Measurements from ENCODE around the gene RPL19. TPM values are rescaled to one million over a fixed set of nuclear protein-coding genes. Genes with fewer than 3 reads are reported as not detected.

The RPL19 gene
- total and polyA plus RNA-seq, 2 experiments from 2014 or later: 1,594 to 2,627 TPM

DNA sequence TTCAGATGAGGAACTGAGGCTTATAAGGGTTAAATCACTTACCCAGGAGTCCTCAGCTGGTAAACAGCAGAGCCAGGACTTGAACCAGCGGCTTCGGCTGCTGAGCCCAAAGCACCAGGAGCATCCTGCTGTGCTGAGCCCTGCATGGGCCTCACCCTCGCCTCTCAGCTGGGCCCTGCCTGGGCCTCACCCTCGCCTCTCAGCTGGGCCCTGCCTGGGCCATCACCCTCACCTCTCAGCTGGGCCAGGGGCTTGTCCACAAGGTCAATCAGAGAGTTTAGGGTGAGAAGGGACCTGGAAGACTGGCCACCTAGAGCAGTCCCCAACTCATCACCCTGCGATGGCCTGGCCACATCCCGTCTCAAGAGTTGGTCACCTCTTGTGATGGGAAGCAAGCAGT is 21.5 kb downstream of the RPL19 start:
- peaks cover 15% of the 10 kb centered on the region for H3K4me1 ChIP-seq (ENCODE audit: insufficient read depth)
- no peaks in the 10 kb centered on the region; the same call in 2 of the 3 replicates for H3K9me3 Mint-ChIP-seq
- DNase-seq (ENCODE audit: low spot score) (no peak), ATAC-seq (no peak)
- H3K36me3 Mint-ChIP-seq (ENCODE audit: low read depth): no peaks in the 10 kb centered on the region; the same call in 2 of the 3 replicates
- no peak overlapping the region for H3K4me2 ChIP-seq
- TF ChIP-seq NANOG (IDR thresholded peaks at IDR 0.05; ENCODE audit: borderline replicate concordance): no peak
- no peak for TF ChIP-seq CREB1 (CRISPR knock-in tag; IDR thresholded peaks at IDR 0.05; ENCODE audit: low read depth)
- TF ChIP-seq JUNB (IDR thresholded peaks at IDR 0.05; ENCODE audit: unreplicated experiment): no peak
- TF ChIP-seq STAT1 (IDR thresholded peaks at IDR 0.05; ENCODE audit: unreplicated experiment): no peak
- TF ChIP-seq EZH2phosphoT487 (IDR thresholded peaks at IDR 0.05; ENCODE audit: unreplicated experiment): no peak
- no peak for TF ChIP-seq ZNF114 (CRISPR knock-in tag; IDR thresholded peaks at IDR 0.05)
- no peak overlapping the region for H3K4me3 ChIP-seq
- no peak overlapping the region for H2AFZ ChIP-seq
- H3K27me3 ChIP-seq (ENCODE audit: insufficient read depth): peaks cover 57% of the 10 kb centered on the region
- H3K9me2 ChIP-seq (ENCODE audit: insufficient read depth): no peaks in the 10 kb centered on the region
- H3K27ac ChIP-seq (ENCODE audit: low read depth): no peak overlapping the region
- H3K36me3 ChIP-seq (ENCODE audit: insufficient read depth): no peaks in the 10 kb centered on the region
- peaks cover 22% of the 10 kb centered on the region for H3K4me1 Mint-ChIP-seq
- H3F3A ChIP-seq (replicated peaks; ENCODE audit: low read depth): 0 out of 2 replicates have a peak, but pooled peaks cover 8% of the 10 kb centered on the region
- H3K4me3 Mint-ChIP-seq: no peak overlapping the region
- H4K20me1 ChIP-seq (replicated peaks; ENCODE audit: insufficient read depth): no peaks in the 10 kb centered on the region
- H3K27ac Mint-ChIP-seq: no peak overlapping the region
- H3K79me2 ChIP-seq (replicated peaks; ENCODE audit: insufficient read depth): no peaks in the 10 kb centered on the region
- peaks cover 55% of the 10 kb centered on the region for H3K27me3 Mint-ChIP-seq (ENCODE audit: insufficient read depth, low read depth, poor library complexity)

GRCh38 chr17:39222151-39222550 is 22.1 kb downstream of the RPL19 start:
- H3F3A ChIP-seq (replicated peaks; ENCODE audit: low read depth): 0 out of 2 replicates have a peak, but pooled peaks cover 8% of the 10 kb centered on the region
- no peaks in the 10 kb centered on the region; the same call in 2 of the 3 replicates for H3K36me3 Mint-ChIP-seq (ENCODE audit: low read depth)
- H3K4me2 ChIP-seq: no peak overlapping the region
- no peaks in the 10 kb centered on the region; the same call in 2 of the 3 replicates for H3K9me3 Mint-ChIP-seq
- H3K27me3 ChIP-seq (ENCODE audit: insufficient read depth): peaks cover 57% of the 10 kb centered on the region
- H3K4me3 ChIP-seq: no peak overlapping the region
- peaks cover 22% of the 10 kb centered on the region for H3K4me1 Mint-ChIP-seq
- H3K4me3 Mint-ChIP-seq: no peak overlapping the region
- H3K9me2 ChIP-seq (ENCODE audit: insufficient read depth): no peaks in the 10 kb centered on the region
- peaks cover 15% of the 10 kb centered on the region for H3K4me1 ChIP-seq (ENCODE audit: insufficient read depth)
- no peaks in the 10 kb centered on the region for H4K20me1 ChIP-seq (replicated peaks; ENCODE audit: insufficient read depth)
- DNase-seq (ENCODE audit: low spot score) (no peak), ATAC-seq (no peak)
- no peak overlapping the region for H2AFZ ChIP-seq
- no peak overlapping the region for H3K27ac ChIP-seq (ENCODE audit: low read depth)
- no peaks in the 10 kb centered on the region for H3K36me3 ChIP-seq (ENCODE audit: insufficient read depth)
- H3K27ac Mint-ChIP-seq: no peak overlapping the region
- no peaks in the 10 kb centered on the region for H3K79me2 ChIP-seq (replicated peaks; ENCODE audit: insufficient read depth)
- peaks cover 53% of the 10 kb centered on the region for H3K27me3 Mint-ChIP-seq (ENCODE audit: insufficient read depth, low read depth, poor library complexity)
- TF ChIP-seq, protein P1, sequence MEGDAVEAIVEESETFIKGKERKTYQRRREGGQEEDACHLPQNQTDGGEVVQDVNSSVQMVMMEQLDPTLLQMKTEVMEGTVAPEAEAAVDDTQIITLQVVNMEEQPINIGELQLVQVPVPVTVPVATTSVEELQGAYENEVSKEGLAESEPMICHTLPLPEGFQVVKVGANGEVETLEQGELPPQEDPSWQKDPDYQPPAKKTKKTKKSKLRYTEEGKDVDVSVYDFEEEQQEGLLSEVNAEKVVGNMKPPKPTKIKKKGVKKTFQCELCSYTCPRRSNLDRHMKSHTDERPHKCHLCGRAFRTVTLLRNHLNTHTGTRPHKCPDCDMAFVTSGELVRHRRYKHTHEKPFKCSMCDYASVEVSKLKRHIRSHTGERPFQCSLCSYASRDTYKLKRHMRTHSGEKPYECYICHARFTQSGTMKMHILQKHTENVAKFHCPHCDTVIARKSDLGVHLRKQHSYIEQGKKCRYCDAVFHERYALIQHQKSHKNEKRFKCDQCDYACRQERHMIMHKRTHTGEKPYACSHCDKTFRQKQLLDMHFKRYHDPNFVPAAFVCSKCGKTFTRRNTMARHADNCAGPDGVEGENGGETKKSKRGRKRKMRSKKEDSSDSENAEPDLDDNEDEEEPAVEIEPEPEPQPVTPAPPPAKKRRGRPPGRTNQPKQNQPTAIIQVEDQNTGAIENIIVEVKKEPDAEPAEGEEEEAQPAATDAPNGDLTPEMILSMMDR (conservative IDR thresholded peaks at IDR 0.05; ENCODE audit: low read depth in 2 of 2): no peak
- TF ChIP-seq NANOG (IDR thresholded peaks at IDR 0.05; ENCODE audit: borderline replicate concordance) (no peak), ETS1 (IDR thresholded peaks at IDR 0.05) (no peak), ZNF462 (CRISPR knock-in tag; IDR thresholded peaks at IDR 0.05) (no peak), EZH2 (IDR thresholded peaks at IDR 0.05; ENCODE audit: low read depth, unreplicated experiment) (no peak), POLR2AphosphoS5 (IDR thresholded peaks at IDR 0.05; ENCODE audit: low read depth) (no peak), ZNF114 (CRISPR knock-in tag; IDR thresholded peaks at IDR 0.05) (no peak), JUNB (IDR thresholded peaks at IDR 0.05; ENCODE audit: unreplicated experiment) (no peak), CREB1 (CRISPR knock-in tag; IDR thresholded peaks at IDR 0.05; ENCODE audit: low read depth) (no peak), ZNF331 (CRISPR knock-in tag; IDR thresholded peaks at IDR 0.05; ENCODE audit: low read depth) (no peak), EZH2phosphoT487 (IDR thresholded peaks at IDR 0.05; ENCODE audit: unreplicated experiment) (no peak)
